Measurements from ENCODE around the gene MORN3.
"Not testable (repeated sequence)": the region's sequence is repeated elsewhere in the genome, so short reads cannot be mapped to it uniquely, and the experiment has no call there.

The MORN3 gene

DNA sequence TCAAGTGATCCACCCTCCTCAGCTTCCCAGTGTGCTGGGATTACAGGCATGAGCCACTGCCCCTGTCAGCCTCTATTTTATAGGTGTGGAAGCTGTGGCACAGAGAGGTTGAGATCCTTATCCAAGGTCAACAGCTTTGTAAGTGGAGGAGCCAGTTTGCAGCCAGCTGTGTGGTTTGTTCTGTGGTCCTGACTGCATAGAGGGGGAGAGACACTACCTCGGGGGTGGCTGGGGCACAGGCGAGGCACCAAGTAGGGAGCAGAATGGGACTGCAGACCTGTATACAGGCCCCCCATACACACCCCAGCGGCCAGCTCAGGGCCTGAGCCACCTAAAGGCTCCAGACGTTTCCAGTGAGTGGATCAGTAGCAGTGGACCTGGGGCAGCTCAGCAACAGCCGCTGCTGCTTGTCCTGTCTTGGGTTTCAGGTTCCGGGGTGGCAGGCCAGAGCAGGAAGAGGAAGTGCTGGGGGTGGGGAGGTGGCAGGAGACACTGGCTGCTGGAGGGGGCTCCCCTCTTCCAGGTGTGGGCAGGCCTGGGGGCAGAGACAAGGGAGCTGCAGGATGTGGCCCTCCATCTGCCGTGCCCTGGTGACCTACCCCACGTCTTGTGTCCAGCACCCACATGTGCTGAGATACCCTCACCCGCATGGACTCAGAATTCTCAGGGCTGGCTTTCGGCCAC is 32.1 kb downstream of the MORN3 start:
- no peak for DNase-seq

GRCh38 chr12:121634836-121635235 is 34.6 kb downstream of the MORN3 start:
- DNase-seq = no peak

DNA sequence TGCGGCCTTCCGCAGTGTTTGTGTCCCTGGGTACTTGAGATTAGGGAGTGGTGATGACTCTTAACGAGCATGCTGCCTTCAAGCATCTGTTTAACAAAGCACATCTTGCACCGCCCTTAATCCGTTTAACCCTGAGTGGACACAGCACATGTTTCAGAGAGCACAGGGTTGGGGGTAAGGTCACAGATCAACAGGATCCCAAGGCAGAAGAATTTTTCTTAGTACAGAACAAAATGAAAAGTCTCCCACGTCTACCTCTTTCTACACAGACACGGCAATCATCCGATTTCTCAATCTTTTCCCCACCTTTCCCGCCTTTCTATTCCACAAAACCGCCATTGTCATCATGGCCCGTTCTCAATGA is 35.6 kb downstream of the MORN3 start:
- DNase-seq = not testable (repeated sequence)

DNA sequence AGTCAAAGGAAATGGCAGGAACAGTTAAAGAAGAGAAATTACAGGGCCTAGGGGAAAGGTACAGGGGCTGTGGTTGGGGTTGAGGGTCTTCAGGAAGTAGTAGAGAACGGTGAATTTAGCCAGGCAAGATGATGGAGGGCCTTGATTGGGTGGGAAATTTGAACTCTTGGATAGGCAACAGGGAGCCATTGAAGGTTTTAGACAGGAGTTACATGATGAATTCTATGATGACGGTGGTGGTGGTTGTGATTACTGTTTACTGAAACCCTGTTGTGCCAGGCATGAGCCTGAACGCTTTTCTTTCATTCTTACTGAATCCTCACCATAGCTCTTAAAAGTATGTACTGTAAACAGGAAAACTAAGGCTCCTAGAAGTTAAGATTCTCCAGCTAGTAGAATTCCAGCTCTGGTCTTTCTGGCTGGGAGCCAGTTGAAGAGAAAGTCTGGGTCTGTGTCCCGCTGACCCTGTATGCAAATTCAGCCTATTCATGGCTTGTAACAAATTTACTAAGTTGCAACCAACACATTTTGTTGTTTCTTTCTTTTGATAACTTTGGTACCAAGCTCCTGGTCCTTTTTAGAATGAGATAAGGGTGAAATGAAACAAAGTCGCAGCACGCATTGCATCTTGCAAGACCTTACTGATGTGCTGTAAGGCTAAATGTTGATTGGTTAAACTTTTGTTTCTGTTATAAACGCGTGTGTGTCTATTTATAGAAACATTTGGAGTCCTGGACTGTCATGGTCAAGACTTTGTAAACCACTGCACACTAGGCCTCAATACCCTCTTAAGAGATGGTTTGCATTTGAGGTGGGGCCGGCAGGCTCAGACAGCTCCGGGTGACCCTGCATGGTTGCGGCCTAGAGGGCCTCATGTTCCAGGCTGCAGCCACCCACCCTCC is 37.1 kb downstream of the MORN3 start:
- no peak for DNase-seq

DNA sequence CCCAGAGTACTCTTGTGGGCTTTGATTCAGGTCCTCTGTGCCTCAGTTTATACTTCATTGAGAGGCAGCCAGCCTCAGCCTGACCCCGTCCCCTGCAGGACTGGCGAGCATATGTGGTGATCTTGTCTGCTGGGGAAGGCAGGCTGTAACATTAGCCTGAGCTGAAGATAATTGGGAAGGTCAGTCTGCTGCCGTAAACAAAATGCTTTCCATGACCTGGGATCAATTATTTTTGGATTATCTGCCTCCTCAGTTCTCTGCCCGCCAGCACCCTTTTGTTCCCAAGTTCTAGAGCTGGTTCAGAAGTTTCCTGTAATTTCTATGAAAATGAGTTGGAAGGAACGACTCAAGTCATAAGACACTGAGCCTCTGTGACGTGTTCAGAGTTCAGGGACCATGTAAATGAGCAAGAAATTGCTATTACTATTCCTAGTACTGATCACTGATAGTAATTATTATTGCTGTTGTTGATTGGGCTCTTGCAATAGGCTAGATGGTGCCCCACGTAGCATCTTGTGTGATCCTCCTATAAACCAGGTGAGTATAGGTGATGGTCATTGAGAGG is 38.6 kb downstream of the MORN3 start:
- DNase-seq = no peak

DNA sequence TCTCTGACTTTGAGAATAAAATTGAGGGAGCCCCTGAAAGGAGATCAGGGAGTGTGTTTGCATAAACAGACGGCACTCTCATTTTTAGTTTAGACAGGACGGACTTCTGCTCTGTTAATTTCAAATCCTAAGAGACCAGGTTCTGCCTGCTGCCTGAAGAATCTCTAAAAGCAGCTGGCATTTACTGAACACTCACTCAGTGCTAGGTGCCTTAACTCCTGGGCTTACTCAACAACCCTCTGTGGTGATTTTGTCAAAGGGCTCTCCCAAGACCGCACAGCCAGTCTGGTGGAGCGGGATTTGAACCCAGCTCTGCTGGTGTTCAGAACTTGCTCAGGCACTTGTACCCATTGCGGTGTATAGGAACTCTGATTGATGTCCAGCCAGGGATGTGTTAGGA is 40.9 kb downstream of the MORN3 start:
- no peak for DNase-seq

DNA sequence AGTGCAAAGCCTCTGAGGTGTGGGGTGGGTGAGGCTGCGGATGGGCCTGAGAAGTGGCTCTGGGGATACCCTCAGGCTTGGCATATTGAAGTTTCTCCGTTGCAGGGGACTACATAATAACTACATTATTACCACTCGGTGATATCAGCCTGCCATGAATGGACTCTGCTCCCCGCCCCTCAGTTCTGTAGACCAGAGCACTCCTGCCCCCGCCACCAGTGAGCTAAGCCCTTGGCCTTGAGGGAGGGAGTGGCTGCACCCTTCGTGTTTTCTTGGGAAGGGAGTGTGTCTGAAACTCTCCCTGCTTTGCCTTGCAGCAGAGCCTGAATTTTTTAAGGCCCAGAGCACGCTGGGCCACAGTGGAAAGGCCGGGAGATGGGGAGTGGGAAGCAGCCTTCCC is 41.4 kb downstream of the MORN3 start:
- DNase-seq = no peak

GRCh38 chr12:121626853-121627640 is 42.4 kb downstream of the MORN3 start:
- DNase-seq = peak; percentile 40 to 67

GRCh38 chr12:121626087-121626852 is 43.2 kb downstream of the MORN3 start, which contains the start of gene ORAI1:
ORAI1 (plus strand) TSS chr12:121626530.
- peak; percentile 88 to 90 for DNase-seq

GRCh38 chr12:121620333-121620891 is 49.0 kb downstream of the MORN3 start:
- DNase-seq = no peak

DNA sequence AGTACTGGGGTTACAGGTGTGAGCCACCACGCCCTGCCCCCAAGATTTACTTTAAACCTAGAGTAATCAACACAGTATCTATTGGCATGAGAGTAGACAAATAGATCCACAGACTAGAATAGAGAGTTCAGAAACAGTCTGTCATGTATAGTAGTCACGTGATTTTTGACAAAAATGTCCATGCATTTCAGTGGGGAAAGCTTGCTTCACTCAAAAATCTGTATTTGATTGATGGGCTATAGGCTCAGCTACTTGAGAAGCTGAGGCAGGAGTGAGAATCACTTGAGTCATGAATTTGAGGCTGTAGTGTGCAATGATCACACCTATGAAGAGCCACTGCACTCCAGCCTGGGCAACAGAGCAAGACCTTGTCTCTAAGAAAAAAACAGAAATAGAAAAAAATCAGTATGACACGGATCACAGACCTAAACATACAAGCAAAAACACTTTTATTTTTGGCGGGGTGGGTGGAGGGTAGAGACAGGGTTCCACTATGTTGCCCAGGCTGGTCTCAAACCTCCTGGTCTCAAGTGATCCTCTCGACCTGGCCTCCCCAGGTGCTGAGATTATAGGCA is 50.7 kb downstream of the MORN3 start:
- no peak for DNase-seq

DNA sequence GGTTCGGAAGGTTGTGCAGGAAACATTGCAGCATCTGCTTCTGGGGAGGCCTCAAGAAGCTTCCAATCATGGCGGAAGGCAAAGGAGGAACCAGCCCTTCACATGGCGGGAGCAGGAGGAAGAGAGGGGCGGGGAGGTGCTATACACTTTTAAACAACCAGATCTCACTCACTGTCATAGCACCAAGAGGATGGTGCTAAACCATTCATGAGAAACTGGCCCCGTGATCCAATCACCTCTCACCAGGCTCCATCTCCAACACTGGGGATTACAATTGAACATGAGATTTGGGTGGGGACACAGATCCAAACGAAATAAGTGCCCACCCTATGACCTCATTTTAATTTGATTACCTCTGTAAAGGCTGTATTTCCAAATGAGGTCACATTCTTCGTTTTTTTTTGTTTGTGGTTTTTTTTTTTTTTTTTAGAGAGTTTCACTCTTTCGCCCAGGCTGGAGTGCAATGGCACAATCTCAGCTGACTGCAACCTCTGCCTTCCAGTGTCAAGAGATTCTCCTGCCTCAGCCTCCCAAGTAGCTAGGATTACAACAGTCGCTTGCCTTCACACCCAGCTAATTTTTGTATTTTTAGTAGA is 54.5 kb downstream of the MORN3 start:
- no peak for DNase-seq

GRCh38 chr12:121613462-121613861 is 56.0 kb downstream of the MORN3 start:
- DNase-seq = no peak

DNA sequence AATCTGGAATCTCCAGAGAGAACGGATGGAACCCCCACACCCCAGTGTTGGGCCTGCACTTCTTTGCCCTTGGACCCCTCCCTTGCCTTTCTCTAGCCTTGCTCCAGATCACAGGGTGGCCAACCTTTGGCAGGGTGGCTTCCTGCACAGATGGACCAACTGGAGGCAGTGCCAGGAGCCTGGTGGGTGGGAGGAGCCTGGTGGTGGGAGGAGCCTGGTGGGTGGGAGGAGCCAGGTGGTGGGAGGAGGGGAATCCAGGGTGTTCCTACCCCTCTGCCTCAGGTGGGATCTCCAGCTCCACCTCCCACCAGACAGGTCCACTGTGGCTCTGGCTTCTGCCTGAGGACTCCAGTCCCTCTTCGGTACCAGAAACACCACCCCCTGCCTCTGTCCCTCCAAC is 58.1 kb downstream of the MORN3 start:
- DNase-seq = no peak

DNA sequence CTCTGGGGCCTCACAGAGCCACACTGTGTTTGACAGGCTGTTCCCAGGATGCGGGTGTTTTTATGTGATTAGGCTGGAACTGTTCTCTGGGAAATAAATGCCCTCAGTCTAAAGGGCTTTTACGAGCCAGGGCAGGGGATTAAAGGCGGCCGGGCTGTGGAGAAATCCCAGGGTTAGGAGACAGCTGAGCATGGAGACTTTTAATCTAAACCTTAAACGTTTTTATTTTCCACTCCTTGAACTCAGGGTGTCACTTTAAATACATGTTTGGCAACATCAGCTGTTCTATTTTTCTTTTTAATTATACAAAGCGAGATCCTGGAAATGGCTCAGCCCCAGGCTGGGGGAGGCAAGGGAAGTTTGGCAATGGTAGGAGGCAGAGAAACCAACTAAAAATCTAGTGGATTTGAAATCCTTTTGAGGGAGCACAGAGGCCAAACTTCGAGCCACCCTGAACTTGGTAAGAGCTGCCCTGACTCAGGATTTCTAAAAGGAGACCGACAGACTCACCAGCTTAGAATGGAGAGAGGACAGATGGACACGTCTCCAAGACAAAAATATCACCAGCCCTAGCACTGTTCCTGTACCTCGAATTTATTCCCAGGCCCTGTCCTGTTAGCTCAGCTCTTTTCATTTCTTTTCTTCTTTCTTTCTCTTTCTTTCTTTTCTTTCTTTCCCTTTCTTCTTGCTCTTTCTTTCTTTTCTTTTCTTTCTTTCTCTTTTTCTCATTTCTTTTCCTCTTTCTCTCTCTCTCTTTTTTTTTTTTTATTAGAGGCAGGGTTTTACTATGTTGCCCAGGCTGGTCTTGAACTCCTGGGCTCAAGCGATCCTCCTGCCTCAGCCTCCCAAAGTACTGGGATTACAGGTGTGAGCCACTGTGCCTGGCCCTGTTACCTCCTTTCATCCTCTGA is 59.0 kb downstream of the MORN3 start:
- DNase-seq = no peak

GRCh38 chr12:121608301-121608700 is 61.2 kb downstream of the MORN3 start:
- DNase-seq = no peak

GRCh38 chr12:121603581-121603980 is 65.9 kb downstream of the MORN3 start:
- no peak for DNase-seq

GRCh38 chr12:121602766-121603165 is 66.7 kb downstream of the MORN3 start:
- no peak for DNase-seq

- DNase-seq = no peak
Measured at GRCh38 chr12:121600702-121601336, 68.6 kb downstream of the MORN3 start.

All from SHP77 (cell line).